K562 treated with DMSO at 1 percent for 24 hours (cell line): ENCODE results near the gene ACVR2B. TPM values are rescaled to one million over a fixed set of nuclear protein-coding genes. Genes with fewer than 3 reads are reported as not detected.

ENCODE experiments used
- total RNA-seq: library from RNA; unstranded; fragments of 300-600 nt; gene quantifications from 2 replicates; pipeline ENCODE4 v1.2.3, GENCODE V29; 2022; ENCODE audit warnings: low read depth; ENCODE audit not compliant: insufficient read depth

ACVR2B gene
- 6.9 and 8.3 TPM in 2 replicates for total RNA-seq

DNA sequence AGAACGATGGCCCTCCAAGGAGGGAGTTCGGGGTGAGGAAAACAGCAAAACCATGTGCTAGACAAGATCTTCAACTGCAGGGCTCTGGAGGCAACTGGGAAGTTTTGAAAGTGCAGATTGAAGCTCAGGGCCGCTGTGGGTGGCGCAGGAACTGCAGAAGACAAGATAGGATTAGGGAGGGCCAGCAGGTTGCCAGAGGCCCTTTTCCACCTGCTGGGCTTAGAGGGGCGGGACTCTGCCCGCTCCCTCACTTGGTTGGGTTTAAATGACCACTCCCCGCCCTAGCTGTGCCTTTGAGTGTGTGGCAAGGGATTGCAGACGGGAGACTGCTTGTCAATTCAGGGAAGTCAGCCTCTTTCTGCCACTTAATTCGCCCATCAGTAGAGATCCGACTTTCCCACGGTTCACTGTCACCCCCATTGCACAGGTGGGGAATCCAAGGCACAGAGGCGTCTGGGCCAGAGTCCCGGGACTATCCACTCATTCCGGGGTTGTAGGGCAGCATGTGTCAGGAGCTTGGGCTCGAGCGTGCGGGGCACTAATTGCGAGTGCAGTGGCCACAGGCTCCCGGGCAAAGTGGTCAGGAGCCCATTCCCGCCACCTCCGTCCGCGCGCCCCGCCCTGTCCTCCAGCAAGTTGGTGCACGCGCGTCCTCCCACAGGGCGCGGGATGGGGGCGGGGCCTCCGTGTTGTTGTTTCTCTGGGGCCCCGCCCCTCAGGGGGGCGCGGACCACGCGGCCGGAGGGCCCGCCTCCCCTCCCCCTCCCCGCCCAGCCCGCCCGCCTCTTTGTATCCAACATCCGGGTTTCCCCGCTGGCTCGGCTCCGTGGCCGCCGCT is at the start of gene ACVR2B:
Gene ACVR2B, plus strand, starts transcription at position 816 of the 838 bp plus-strand sequence. CDS start 433 bp downstream, outside the sequence.

DNA sequence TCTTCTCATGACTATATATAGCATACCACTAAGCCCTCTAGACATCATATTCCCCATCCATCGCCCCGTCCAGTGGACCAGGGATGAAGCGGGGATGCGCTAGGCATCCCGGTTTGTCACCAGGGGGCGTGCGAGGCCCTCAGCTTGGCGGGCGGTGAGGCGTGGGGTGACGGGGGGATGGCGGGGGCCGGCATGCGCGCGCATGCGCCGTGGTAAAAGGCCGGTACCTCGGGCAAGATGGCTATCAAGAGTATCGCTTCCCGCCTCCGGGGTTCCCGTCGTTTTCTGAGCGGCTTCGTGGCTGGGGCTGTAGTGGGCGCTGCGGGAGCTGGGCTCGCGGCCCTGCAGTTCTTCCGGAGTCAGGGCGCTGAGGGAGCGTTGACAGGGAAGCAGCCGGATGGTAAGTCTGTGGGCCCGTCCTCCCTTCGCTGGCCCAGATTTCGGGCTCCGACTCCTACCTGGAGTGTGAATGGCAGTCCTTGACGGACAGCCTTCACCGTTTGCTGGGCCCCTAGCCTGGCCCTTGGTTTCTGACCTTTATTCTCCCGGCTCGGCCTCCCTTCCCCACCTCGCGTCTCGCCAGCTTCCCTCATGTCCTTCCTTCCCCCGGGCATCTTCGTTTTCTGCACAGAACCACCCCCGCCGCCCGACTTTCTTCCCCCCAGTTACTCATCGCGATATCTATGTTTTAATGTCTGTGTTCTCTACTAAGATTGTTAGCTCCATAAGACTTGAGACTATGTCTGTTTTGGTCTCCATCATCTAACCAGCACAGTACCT is 42.6 kb downstream of the ACVR2B start, which contains the start of gene EXOG:
Gene EXOG, plus strand, starts transcription at position 210 of the 780 bp plus-strand sequence. Its CDS starts 28 bp downstream, at position 238.

Other genes starting within 250 kb of the ACVR2B start
- not detected in 2 replicates for gene SLC22A13, start 188.1 kb upstream of the ACVR2B start, total RNA-seq
- gene SLC22A14, start 171.6 kb upstream of the ACVR2B start, total RNA-seq = 0.12 TPM in 1 of 2 replicates, not detected in the other
- 4.9 and 5.9 TPM in 2 replicates for gene XYLB, start 107.1 kb upstream of the ACVR2B start, total RNA-seq
- gene EXOG, start 42.5 kb downstream of the ACVR2B start, total RNA-seq = 5.8 and 6.0 TPM in 2 replicates
- gene SCN5A, start 195.8 kb downstream of the ACVR2B start, total RNA-seq = 0.12 TPM in 1 of 2 replicates, not detected in the other